ENCODE measurements around the gene DTNA.
A peak's percentile ranks its signal among the peaks of the same experiment; 100 is the strongest.

Gene DTNA

DNA sequence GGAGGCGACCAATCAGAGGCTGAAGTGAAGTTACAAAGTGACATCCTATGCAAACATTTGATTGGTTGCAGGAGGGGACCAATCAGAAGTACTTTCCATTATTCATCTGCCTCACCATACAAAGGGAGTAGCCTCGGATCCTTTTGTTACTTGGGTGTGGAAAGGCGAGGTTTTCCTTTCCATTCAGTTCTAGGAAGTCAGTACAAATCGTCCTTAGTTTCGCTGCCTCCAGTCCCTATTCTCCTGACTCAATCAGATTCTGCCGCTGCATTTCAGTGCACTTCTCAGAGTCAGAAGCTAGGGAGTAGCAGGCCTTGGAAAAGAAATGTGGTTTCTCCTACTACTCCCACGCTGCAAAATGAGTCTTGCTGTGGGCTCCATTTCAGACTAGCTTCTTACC is 149.4 kb downstream of the DTNA start:
- DNase-seq (ENCODE audit: low read depth) = no peak

DNA sequence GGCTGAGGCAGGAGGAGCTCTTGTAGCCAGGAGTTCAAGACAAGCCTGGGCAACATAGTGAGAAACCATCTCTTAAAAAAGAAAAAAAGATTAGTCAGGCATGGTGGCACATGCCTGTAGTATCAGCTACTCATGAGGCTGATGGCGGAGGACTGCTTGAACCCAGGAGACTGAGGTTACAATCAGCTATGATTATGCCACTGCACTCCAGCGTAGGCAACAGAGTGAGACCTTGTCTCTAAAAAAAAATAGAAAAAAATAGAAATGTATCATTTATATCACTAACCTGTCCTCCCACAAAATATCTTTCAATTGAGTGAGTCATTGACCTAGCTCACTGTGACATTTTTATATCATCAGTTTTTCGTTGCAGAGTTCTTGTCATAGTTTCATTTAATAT is 152.5 kb downstream of the DTNA start:
- DNase-seq (ENCODE audit: low read depth) = no peak

DNA sequence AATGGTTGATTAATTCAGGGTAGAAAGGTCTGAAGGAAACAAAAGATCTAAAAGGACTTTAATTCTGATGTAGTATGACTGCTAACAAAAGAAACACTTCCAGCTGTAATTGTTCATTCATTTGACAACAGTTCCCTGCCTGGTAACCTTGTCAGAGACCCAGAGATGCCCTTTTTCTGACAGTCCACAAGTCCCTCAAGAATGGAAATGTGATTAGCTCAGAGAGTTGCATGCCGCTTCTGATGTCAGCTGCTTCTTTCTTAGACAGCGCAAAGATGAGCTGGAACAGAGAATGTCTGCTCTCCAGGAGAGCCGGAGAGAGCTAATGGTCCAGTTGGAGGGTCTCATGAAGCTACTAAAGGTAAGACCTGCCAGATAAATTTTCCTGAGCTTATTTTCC is 153.6 kb downstream of the DTNA start:
- no peak for DNase-seq (ENCODE audit: low read depth)

DNA sequence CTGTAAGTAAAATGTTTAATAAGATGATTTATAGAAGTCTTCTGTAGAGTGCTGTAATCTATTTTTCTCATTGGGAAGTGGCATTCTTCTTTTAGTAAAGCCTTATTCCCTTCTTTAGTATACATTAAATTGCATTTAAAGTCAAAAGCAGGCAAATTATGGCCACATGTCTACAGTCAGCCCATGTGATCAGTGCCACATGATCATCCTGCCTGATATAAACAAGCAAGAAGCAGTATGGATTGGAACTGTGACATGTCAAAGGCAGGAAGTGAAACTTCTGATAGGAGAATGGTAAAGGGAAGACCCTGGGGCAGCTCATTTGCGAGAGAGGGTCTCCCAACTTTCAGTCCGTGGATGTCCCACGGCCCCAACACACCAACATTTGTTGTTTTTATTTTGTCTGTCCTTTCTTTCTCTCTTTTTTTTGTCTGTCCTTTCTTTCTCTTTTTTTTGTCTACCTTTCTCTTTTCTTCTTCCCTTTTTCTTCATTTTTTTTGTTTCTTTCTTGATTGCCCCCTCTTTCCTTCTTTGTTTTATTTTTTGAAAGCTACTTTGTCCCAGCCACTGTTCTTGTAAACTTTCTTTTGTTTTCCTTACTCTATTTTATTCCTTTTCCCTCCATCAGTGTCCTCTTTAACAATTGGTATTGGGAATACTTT is 154.9 kb downstream of the DTNA start:
- no peak for DNase-seq (ENCODE audit: low read depth)

DNA sequence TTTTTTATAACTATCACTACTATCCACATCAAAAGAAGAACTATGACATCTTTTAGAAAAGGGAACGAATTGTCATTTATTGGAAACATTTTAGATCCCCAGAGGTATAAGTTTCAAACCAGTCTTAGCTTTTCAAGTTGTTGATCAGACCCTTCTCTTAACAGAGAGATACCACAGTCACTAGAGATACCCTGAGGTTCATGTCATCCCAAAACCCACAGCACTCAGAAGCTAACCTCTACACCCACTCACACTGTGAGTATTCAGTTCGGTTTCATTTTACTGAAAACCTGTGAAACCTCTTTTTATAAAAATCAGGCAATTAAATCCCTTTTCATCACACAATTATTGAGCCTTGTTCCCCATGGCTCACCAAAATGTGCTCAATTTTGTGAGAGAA is 156.2 kb downstream of the DTNA start:
- DNase-seq (ENCODE audit: low read depth) = no peak

DNA sequence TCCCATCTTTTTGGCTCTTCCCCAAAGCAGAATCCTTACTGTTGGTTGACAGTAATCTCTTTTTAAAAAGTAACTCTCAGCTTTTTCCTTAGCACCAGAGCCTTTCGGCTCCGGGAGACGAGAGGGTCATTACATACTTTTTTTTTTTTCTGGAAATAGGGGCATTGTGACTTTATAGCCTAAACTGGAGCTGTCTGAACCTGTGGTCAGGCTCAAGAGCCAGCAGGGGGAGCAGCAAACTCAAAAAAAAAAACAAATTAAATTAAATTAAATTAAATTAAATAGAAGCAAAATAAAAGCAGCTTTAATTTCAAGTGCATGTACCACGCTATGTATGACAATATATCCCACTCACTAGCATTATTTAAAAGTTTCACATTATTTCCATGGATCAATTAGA is 156.6 kb downstream of the DTNA start:
- no peak for DNase-seq (ENCODE audit: low read depth)

DNA sequence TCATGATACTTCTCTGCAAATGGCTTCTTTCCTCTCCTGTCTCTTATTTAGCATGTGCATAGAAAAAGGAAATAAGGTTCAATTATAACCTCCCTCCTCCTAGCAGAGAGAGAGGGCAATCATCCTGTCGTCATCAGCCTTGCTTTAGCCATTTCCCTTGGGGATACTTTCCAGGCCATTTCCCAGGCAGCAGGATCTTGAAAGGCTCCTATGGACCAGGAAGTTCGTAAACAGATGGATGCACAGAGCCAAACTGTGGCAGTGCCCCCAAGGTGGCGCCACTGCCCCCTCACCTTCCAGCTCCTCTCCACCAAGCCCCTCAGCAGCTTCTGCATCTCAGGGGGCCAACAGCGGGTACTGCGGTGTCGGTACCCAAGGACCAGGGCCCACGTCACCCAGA is 157.4 kb downstream of the DTNA start:
- DNase-seq (ENCODE audit: low read depth) = no peak

DNA sequence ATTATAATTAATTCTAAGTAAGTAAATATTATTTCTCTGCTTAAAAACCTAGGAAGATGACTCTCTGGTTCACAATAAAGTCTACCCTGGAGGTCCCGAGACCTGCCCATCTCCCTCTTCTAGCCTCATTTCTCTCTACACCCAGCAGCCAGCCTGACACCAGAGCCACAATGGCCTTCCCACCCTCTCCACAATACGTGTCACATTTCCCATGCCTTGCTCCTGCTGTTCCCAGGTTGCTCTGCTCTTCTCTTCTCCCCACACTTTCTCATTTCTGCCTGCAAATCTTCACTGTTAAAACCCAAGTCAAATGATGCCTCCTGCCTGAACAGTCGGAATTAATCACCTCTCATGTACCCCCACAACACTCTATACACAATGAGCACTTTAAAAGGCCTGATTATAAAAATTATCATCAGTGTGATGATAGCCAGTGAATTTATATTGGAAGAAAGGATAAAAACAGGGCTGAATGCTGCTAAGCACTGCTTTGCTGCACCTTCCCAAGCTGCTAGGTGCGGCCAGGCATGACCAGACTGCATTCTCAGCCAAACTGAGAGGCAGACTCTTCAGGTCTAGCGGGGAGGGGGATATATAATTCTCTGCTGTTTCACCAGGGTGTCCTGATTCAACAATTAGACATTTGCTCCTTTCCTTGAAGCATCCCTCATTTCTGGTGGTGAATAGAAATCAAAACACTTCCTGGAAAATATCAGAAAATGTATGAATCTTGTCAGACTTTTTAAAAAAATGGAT is 160.6 kb downstream of the DTNA start:
- no peak for DNase-seq (ENCODE audit: low read depth)

DNA sequence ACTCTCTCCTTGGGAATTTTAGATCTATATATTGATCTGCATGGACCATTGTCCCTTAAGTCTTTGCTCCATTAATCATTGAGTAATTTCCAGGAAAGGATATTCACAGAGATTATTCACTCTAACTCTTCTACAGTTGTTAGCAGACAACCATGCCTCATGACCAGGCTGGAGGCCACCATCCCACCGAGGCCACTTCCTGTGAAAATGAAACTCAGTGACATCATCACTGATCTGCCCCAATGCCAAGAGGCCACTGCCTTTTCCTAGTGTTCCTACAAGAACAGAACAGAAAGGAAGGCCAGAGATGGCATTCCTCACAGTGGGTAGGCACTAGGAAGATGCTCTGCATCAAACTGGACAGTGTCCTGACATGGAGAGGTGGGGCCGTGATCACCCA is 161.3 kb downstream of the DTNA start:
- DNase-seq (ENCODE audit: low read depth) = no peak

DNA sequence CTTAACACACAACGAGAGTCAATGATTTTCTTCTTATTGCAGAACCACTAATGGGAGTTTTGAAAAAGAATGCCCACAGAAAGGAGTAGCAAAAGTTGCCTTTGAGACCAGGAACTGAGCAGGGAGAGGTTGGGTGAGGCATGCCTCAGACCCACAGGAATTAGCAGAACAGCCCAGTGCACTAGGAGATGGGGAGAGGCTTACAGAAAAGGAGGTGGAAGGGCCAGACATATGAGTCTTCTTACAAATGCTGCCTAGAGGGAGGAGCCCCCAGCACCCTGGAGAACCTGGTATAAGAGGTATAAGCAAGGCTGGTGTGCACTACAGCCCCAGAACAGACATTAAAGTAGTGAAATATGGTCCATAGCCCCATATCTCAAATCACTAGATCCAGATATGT is 162.0 kb downstream of the DTNA start:
- no peak for DNase-seq (ENCODE audit: low read depth)

DNA sequence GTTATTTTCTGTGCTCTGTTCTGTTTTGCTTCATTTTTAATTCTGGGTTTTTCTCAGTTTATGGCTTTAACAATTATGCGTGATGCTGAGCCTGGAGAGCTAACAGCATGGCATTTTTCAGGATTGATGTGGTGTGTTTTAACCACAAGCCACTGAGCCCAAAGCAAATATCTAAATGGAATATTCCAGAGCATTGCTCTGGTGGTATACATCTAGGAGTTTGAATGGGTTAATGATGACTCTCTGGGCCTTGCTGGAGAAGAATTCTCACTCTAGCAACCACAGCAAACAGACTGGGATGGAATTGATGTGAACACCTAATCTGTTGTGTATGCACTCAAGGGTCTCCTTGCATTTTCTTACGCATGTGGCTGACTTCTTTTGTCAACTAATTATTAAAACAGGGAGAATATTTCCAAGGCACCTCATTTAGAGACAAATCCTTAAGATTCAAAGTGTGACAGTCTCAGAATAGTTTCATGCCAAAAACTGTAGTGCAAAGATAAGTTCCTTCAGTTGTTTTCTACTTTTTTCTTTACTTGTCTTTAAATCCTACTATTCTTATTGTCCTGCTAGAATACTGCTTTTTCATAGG is 164.0 kb downstream of the DTNA start:
- no peak for DNase-seq (ENCODE audit: low read depth)

DNA sequence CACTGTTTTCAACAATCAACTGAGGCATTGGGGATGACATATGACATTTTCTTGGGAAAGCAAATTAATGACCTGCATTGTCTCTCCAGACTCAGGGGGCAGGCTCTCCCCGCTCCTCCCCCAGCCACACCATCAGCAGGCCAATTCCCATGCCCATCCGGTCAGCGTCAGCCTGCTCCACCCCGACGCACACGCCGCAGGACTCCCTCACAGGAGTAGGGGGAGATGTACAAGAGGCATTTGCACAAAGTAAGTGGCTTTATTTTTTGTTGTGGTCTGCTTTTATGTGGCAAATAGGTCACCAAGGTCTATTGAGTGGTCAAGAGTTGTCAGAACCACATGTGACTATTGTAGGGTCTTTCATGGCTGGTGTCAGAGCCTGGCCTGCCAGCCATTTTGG is 165.1 kb downstream of the DTNA start:
- DNase-seq (ENCODE audit: low read depth) = no peak

DNA sequence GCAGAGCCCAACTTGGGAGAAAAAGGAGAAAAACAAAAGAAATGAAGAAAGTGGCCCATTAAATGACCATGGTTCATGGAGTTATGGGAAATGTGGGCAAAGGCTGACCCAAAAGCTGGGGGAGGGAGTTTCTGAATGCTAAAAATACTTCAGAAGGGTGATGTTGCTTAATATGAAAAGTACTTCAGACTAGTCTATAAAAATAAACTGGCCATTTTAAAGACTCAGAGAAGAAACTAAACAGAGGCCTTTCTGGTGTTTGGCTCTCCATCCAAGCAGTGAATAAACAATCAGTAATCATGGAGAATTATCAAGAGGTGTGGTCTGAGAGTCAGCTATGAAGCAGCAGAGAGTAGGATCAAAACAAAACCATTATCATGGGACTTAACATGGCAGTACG is 170.3 kb downstream of the DTNA start:
- DNase-seq (ENCODE audit: low read depth) = no peak

DNA sequence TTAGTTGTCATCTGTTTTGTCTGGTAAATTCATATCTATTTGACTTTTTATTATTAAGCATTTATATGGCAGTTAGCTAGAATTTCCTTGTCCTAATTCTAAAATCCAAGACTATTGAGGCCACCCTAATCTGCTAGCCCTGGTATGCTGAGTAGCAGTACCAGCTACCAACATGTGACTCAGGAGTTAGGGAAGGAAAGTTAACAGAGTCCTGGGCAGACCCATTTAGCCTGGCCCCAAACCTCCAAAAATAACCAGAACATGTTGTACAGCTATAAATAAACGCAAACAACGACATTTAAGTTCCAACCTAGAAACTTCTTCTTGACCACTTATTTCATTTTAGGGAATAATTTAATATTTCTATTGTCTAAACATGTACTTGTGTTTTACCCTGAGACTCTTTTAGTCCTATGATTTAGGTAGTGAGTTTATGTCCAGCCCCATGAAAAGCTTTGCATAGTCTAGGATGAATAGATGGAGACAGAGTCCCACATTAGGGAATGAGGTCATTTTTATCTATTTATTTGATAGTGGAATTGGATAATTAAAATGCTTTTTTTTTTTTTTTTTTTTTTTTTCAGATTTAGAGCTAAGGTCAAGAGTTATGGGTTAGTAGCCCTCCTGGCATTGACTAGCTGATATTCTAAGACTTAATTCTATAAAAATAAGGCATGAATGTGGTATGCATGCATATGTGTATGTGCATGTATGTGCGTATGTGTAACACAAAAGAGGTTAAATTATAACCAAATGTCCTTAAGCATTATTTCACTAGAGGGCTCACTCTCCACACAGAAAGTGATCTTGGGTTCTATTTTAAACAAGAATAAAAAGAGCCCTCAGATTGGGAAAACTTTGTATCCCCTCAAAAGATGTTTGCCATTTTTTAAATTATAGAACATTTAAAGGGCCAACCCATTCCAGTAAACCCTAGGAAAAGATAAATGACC is 171.1 kb downstream of the DTNA start:
- DNase-seq (ENCODE audit: low read depth) = no peak

DNA sequence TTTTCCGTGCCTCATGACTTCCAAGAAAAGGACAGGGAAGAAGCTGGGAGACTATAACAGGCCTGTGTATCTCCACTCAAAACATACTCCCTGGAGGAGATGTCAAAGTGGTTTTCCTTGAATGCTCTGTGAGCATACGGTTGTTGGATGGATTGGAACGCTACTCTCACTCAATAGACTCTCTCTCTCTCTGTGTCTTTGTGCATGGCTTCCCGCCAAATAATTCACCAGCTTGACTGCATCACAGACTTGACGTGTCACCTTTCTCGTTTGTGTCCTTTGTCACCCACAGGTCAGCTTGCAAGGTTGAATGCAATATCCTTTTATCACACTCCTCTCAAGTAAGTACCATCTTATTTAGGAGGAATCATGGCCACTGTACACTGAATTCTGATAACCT is 174.3 kb downstream of the DTNA start:
- no peak for DNase-seq (ENCODE audit: low read depth)

DNA sequence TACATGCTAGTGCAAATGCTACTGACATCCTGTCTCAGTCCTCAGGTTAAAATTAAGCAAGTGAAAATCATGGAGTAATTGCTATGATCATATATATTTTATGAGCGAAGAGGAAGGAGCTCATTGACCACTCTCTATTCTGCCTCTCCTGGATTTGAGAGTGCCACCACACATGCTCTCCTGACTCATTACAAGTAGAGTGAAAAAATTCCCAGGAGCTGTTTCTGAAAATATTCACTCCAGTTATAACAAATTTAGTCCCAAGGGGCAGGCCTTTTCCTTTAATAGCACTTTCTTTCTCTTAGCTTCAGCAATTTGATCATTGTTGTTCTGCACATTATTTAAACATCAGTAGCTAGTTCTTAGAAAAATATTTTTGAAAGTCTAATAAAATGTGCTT is 176.1 kb downstream of the DTNA start:
- DNase-seq (ENCODE audit: low read depth) = no peak

DNA sequence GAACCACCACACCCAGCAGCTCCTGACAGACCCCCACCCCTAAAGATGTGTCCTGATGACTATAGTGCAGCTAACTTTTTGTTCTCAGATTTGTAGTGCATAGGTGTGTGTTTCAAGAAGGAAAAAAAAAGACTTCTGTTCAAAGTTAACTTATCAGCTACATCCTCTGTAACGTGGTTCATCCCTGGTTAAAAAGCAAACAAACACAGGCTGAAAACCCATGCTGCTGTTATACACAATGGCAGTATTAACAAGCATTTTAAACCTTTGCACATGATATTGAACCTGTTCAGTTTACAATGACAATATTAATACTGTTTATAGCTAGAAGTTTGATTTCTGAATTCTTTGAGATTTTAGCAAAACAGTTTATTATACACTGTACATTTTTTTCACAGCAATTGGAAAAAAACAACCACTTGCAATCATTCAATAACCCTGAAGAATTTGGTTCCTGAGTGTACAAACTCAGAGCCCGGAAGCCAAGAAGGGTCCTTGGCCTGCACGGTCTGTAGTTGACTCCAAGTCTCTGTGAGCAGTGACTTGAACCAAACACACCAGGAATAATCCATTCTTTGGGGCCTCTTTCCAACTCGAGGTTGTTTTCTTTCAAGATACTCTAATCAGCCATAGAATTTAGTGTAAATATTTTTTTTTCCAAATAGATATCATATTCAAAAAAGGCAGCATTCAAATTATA is 177.9 kb downstream of the DTNA start:
- DNase-seq (ENCODE audit: low read depth) = no peak

DNA sequence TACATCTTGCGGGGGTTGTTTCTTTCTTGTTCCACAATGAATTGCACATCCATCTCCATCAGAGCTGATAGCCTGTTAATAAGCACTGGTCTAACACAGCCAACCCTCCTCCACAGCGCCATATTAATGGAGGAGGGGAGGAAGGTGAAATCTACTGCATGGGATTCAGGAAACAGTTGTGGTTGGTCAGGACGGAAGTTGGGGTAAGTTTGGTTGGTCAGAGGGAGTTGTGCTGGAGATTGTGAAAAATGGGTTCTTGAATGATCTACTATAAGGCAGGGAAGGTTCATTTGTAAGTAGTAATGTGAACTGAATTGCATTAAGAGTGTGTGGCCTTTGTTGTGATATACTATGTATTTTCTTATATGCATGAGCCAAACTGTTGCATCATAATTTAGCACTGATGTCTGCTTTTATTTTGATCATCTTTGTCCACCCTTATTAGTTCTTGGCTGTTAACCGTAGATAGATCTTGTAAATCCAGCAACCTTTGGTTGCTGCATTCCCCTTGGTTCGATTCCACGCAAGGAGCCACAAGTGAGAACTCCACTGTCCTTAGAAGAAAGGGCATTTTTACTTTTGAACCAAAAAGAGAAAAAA is 180.5 kb downstream of the DTNA start:
- DNase-seq (ENCODE audit: low read depth) = peak; percentile 4

DNA sequence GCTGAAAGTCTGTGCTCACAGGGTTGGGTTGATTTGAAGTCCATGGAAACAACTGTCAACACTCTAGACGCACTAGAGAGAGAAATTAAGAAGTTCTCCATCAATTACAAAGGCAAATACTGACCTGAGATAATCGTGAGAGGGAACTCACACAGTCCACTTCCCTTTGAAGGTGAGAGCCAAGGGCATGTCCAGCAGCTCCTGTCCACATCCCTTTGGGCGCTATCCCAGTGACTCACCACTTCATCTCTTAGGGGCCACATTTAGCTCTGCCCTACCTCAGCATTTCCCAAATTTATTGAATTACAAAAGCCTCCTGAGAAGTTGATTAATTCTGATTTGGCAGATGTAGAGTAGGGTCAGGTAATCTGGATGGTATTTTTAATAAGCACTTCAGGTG is 182.3 kb downstream of the DTNA start:
- DNase-seq (ENCODE audit: low read depth) = no peak

DNA sequence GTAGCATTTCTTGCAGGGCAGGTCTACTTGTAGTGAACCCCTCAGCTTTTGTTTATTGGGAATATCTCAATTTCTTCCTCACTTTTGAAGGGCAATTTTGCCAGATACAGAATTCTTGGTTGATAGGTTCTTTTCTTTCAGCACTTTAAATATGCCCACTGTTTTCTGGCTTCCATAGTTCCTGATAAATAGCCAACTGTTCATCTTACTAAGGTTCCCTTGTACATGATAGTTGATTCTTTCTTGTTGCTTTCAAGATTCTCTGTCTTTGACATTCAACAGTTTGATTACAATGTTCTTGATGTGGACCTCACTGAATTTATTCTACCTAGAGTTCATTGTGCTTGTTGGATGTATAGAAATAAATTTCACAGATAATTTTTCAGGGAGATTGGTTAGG is 183.1 kb downstream of the DTNA start:
- no peak for DNase-seq (ENCODE audit: low read depth)

DNA sequence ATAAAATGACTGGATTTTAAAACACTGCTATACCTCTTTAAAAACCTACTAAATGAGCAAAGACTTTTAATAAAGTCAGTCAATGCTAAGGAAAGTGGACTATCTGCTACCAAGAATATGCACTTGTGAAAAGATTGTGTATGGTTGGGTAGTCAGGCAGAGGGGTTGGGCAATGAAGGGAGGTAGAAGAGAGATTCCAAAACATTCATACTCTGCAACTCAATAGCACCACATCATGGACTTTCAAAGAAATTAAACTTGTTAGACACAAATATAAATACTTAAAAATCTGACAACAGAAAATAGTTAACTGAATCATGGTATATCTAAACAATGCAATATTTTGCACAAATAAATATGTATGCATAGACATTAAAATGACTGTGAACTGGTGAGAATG is 191.2 kb downstream of the DTNA start:
- DNase-seq (ENCODE audit: low read depth) = no peak

DNA sequence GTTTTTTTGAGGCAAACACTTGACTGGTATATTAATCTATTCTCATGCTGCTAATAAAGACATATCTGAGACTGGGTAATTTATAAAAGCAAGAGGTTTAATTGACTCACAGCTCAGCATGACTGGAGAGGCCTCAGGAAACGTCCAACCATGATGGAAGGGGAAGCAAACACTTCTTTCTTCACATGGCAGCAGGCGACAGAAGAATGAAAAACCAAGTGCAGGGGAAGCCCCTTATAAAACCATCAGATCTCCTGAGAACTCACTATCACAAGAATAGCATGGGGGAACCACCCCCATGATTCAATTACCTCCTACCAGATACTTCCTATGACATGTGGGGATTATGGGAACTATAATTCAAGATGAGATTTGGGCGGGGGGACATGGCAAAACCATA is 194.9 kb downstream of the DTNA start:
- DNase-seq (ENCODE audit: low read depth) = no peak
